Kidney epithelial cell (primary cell): ENCODE measurements around the gene SRPK2. TPM values are rescaled to one million over a fixed set of nuclear protein-coding genes. Genes with fewer than 3 reads are reported as not detected.

Source experiments
- DNase-seq: peaks from one replicate; pipeline ENCODE4 v3.0.0-alpha.2; 2010; ENCODE audit warnings: low read depth
- H3K27me3 ChIP-seq: 2 replicates; pipeline ENCODE4 v1.6.0; 2011; ENCODE audit warnings: low read length; ENCODE audit not compliant: control insufficient read depth, insufficient read depth
- H3K36me3 ChIP-seq: 2 replicates; pipeline ENCODE4 v1.5.1; 2011; ENCODE audit warnings: low read length; ENCODE audit not compliant: control insufficient read depth, insufficient read depth
- H3K4me3 ChIP-seq: 2 replicates; pipeline ENCODE4 v1.5.1; 2011; ENCODE audit warnings: low read depth, mild to moderate bottlenecking, control low read depth, low read length
- total RNA-seq: library from RNA; depleted of rRNA; stranded (reverse); fragments of >200 nt; gene quantifications from 2 replicates; pipeline ENCODE4 v1.2.3, GENCODE V29; 2015
- TF ChIP-seq, protein P1 (sequence below): IDR thresholded peaks from 2 replicates; pipeline ENCODE4 v1.5.1; 2011; ENCODE audit warnings: mild to moderate bottlenecking, moderate library complexity, low read length, control low read depth, inconsistent platforms; ENCODE audit not compliant: insufficient read depth, poor library complexity, severe bottlenecking

The SRPK2 gene
- total RNA-seq, 1 donor from 2014 or later: 33.9 TPM

DNA sequence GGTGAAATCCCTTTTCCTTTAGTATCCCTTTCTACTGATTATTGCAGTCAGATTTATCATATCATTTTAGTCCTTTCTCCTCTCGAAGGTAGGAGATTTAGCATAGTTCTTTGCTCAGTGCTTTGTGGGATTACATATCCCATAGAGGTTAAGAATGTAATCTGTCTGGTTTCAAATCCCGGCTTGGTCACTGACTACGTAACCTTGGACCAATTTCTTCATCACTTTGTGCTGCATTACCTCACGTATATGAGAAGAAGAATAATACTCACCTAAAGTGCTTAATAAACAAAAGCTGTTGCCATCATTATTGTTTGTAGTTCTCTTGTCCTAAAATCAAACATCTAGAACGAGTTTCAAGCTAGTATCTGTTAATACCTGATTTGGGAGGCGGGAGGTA lies 300.7 kb downstream of the SRPK2 start:
- Histone ChIP-seq H3K36me3 (no peaks in the 10 kb centered on the region), H3K4me3 (no peak overlapping the region), H3K27me3 (no peaks in the 10 kb centered on the region)
- DNase-seq: no peak
- TF ChIP-seq, protein P1, sequence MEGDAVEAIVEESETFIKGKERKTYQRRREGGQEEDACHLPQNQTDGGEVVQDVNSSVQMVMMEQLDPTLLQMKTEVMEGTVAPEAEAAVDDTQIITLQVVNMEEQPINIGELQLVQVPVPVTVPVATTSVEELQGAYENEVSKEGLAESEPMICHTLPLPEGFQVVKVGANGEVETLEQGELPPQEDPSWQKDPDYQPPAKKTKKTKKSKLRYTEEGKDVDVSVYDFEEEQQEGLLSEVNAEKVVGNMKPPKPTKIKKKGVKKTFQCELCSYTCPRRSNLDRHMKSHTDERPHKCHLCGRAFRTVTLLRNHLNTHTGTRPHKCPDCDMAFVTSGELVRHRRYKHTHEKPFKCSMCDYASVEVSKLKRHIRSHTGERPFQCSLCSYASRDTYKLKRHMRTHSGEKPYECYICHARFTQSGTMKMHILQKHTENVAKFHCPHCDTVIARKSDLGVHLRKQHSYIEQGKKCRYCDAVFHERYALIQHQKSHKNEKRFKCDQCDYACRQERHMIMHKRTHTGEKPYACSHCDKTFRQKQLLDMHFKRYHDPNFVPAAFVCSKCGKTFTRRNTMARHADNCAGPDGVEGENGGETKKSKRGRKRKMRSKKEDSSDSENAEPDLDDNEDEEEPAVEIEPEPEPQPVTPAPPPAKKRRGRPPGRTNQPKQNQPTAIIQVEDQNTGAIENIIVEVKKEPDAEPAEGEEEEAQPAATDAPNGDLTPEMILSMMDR: no peak

DNA sequence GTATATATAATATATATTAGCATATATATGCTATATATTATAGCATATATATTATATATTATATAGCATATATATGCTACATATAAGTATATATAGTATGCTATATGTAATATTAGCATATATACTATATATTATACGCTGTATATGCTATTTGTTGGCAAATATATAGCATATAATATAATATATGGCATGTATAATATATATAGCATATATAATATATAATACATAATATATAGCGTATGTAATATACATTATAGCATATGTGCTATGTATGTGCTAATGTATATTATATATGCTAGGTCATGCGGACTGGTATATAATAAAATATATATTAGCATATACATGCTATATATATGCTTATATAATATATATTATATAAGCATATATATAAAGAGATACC lies 301.9 kb downstream of the SRPK2 start:
- TF ChIP-seq, protein P1: no peak
- Histone ChIP-seq H3K36me3 (no peaks in the 10 kb centered on the region), H3K4me3 (no peak overlapping the region), H3K27me3 (no peaks in the 10 kb centered on the region)
- no peak for DNase-seq

DNA sequence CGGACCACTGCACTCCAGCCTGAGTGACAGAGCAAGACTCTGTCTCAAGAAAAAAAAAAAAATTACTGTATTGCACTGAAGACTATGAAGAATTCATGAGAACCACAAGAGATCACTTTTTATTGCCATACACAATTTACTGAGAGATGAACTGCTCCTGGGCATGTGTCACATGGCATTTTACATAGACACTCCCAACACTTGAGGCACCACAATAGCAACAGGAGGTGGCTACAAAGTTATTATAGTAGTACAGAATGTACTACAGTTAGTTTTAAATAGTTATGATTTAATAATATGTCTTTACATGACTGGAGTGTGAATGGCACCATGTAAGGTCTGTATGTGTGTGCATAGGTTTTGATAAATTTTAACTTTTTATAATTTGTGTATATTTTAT lies 304.1 kb downstream of the SRPK2 start:
- TF ChIP-seq, protein P1: no peak
- H3K36me3 ChIP-seq: no peaks in the 10 kb centered on the region
- H3K4me3 ChIP-seq: no peak overlapping the region
- DNase-seq: no peak
- H3K27me3 ChIP-seq: no peaks in the 10 kb centered on the region

DNA sequence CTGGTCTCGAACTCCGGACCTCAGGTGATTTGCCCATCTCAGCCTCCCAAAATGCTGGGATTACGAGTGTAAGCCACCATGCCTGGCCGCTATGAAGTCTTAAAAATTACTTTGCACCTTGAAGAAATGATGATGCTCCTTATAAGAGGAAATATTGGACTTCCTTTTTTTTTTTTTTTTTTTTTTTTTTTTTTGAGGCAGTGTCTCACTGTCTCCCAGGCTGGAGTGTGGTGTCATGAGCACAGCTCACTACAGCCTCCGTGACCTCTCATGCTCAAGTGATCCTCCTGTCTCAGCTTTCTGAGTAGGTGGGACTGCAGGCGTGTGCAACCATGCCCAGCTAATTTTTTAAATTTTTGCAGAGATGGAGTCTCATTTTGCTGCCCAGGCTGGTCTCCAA lies 309.4 kb downstream of the SRPK2 start:
- TF ChIP-seq, protein P1: no peak
- Histone ChIP-seq H3K27me3 (no peaks in the 10 kb centered on the region), H3K4me3 (no peak overlapping the region), H3K36me3 (peaks cover 2% of the 10 kb centered on the region)
- DNase-seq: no peak

DNA sequence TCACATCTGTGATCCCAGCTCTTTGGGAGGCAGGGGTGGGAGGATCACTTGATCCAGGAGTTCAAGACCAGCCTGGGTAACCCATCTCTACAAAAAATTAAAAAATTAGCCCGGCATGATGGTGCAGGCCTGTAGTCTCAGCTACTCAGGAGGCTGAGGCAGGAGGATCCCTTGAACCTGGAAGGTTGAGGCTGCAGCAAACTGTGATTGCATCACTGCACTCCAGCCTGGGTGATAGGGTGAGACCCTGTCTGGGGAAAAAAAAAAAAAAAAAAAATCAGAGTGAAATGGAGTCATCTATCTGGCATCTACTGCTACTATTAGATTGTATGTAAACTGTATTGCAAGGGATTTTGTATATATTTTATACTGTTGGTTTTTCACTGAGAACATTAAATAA lies 315.6 kb downstream of the SRPK2 start:
- TF ChIP-seq, protein P1: no peak
- Histone ChIP-seq H3K4me3 (no peak overlapping the region), H3K27me3 (no peaks in the 10 kb centered on the region), H3K36me3 (no peaks in the 10 kb centered on the region)
- no peak for DNase-seq

DNA sequence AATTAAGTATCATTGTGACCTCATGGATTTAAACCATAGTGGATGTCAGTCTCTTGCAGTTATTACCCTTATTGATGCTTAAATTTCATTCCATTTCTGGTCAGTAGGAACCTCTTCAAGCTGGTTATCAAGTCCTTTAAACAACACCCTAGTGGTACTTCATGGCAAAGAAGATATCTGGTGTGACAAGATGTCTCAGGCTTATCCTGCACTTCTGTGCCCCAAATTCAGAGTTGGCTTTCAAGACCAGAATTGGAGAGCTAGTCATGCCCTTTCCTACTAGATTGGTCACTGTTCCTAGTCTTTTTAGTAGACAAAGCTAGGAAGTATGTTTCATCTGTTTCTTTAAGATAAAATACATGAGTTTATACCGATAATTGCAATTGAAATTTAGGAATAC lies 319.8 kb downstream of the SRPK2 start:
- Histone ChIP-seq H3K4me3 (no peak overlapping the region), H3K36me3 (peaks cover 2% of the 10 kb centered on the region), H3K27me3 (no peaks in the 10 kb centered on the region)
- no peak for DNase-seq
- TF ChIP-seq, protein P1: no peak
